RWPE1 (cell line): Measurements from ENCODE around the gene CPLX1.

Experiments
- CTCF ChIA-PET: fragments of 350-600 bp; sonication (Branson Sonifier 250); formaldehyde crosslinking; extraction: SDS; loops from one replicate; lab custom pipeline; 2021; lab: Yijun Ruan, JAX
- POLR2A ChIA-PET: fragments of 400-600 bp; formaldehyde crosslinking; extraction: SDS; loops from one replicate; lab custom pipeline; 2020; ENCODE audit warnings: antibody characterized with exemption; ENCODE audit not compliant: low non-redundant PET; lab: Yijun Ruan, JAX
- DNase-seq: peaks from one replicate; pipeline ENCODE4 v3.0.0; 2012; ENCODE audit warnings: low spot score
- H3K27ac ChIP-seq: fragments of 450-650 bp; 2 replicates; pipeline ENCODE4 v1.5.1; 2017
- TF ChIP-seq, protein P1 (sequence below): fragments of 450-650 bp; conservative IDR thresholded peaks from 2 replicates; pipeline ENCODE4 v1.5.1; 2017; ENCODE audit warnings: low read depth, mild to moderate bottlenecking

Gene CPLX1

DNA sequence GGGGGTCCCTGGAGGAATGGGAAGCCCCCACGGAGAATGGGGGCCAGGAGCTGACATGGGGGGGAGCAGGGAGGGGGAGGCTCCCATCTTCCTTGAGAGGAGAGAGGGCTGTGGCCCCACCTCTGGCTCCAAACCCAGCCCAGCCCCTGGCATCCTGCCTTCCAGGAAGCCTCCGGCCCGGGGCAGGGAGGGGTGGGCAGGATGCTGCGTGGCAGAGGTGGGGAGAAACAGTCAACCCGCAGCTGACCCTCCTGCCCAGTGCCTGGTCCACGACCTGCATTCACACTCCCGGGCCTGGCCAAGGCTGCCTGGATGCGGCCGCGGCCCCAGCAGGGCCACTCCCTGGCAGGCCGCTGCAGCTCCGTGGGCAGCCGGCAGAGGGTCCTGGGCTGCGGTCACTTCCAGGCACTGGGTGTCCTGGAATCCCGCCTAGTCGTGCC lies 39.0 kb downstream of the CPLX1 start:
- CTCF ChIA-PET: interaction anchor here (0.6 kb wide), 1 partner anchor 121 kb away, joined by 3 read pairs; no protein-coding TSS in a partner anchor

DNA sequence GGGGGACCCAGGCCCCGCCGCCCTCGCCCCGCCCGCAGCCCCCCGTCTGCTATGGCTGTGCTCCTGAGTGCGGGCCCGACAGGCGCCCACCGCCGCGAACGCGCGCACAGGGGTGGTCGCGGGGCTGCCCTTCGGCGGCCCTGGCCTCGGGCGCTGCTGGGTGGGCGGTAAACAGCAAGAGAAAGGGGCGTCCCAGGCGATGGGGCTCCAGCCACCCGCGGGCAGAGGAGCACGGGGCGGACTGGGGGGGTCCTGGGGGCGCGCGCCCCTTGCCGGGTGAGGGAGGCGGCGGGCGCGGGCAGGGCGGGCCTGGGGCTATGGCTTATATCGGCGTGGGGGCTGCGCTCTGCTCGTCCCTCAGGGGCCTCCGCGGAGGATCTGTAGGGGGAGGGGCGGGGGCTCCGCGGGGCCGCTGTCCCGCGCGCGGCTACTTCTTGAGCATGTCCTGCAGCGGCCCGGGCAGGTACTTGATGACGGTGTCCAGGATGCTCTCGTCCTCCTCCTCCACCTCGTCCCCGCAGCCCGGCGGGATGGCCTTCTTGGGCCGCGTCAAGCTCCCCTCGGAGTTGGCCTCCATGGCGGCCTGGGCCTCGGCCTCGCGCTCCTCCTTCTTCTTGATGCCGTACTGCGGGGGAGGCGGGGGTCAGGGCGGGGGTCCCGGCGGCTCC lies 39.7 kb downstream of the CPLX1 start:
- H3K27ac ChIP-seq: no peak overlapping the region
- ChIA-PET CTCF (interaction anchor here (0.6 kb wide), 1 partner anchor 122 kb away, joined by 3 read pairs; no protein-coding TSS in a partner anchor), POLR2A (no interaction called here)
- no peak for DNase-seq
- TF ChIP-seq, protein P1, sequence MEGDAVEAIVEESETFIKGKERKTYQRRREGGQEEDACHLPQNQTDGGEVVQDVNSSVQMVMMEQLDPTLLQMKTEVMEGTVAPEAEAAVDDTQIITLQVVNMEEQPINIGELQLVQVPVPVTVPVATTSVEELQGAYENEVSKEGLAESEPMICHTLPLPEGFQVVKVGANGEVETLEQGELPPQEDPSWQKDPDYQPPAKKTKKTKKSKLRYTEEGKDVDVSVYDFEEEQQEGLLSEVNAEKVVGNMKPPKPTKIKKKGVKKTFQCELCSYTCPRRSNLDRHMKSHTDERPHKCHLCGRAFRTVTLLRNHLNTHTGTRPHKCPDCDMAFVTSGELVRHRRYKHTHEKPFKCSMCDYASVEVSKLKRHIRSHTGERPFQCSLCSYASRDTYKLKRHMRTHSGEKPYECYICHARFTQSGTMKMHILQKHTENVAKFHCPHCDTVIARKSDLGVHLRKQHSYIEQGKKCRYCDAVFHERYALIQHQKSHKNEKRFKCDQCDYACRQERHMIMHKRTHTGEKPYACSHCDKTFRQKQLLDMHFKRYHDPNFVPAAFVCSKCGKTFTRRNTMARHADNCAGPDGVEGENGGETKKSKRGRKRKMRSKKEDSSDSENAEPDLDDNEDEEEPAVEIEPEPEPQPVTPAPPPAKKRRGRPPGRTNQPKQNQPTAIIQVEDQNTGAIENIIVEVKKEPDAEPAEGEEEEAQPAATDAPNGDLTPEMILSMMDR: no peak

More for the DNA sequence above, 39.0 kb downstream of the CPLX1 start:
- TF ChIP-seq, protein P1: no peak
- no peak overlapping the region for H3K27ac ChIP-seq
- POLR2A ChIA-PET: no interaction called here
- no peak for DNase-seq

DNA sequence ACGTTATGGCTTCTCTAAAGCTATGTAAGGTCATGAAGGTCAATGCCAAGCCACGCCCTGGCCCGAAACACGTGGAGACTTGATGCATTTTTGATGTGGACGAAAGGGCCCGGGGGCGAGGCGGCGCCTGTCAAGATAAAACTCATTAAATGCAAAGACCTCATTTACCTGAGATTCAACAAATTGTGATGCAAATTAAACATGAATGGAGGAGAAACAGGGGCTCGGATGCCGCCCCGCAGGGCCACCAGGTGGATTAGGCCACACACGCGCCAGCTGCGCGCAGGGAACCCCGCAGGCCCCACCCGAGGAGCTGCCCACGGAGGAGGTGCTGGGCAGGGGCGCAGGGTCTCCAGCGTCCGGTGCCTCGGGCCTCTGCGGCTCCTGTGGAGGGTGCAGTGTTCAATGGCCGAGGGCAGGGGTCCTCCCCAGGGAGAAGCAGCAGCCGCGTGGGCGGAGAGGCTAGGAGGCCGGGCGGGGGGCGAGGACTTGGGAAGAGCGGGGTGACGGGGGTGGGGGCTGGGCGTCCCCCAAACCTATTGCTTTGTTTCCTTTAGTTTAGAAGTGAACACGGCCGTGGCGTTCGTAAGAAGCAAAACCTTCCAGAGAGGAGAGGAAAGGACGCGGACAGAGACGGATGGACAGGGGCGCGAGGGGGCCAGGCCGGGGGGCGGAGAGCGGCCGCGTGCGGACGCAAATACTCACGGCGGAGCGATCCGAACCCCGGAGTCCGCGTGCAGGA lies 40.4 kb downstream of the CPLX1 start:
- ChIA-PET POLR2A (no interaction called here), CTCF (no interaction called here)
- DNase-seq: no peak

DNA sequence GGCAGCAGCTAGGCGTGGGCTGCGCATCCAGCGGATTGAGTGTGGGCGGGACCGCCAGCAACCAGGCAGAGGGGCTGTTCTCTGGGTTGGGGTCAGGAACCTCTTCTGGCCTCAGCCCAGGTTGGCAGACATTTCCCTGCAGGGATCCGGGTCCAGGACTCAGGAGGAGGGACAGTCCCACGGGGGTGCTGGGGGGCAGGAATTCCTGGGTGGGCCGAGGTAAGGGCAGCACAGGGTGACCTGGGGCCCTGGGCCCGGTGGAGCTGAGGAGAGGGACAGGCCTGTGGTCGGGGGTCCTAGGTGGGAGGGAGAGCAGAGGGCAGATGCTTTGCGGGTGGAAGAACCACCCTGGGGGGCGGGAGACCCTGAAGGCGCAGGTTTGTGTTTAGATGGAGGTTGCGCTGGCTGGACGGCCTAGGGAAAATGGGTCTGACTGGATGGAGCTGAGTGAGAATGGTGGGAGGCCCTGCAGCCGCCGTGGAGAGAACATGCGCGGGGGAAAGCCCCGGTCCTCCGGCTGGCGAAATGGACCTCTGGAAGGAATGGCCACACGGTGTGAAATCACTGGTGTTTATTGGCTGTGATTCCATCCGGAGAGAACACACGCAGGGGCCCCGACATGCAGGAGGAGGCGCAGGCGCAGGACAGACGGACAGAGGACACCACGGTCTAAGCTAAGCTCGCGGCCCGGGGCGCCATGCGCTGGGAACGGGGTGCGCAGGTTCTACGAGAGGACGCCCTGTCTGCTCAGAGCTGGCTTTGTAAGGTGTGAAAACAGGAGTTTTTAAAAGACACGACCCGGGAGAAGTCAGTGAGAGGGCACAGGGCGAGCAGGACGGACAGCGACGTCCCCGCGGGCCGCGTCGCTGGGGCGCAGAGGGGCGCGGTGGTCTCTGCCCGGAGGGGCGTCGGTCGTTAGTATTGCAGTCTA lies 41.3 kb downstream of the CPLX1 start:
- no peak overlapping the region for H3K27ac ChIP-seq
- ChIA-PET CTCF (interaction anchor here (0.6 kb wide), 1 partner anchor 479 kb away, joined by 3 read pairs; no protein-coding TSS in a partner anchor), POLR2A (no interaction called here)
- TF ChIP-seq, protein P1: no peak
- DNase-seq: no peak

More for the DNA sequence above, 40.4 kb downstream of the CPLX1 start:
- TF ChIP-seq, protein P1: no peak
- no peak overlapping the region for H3K27ac ChIP-seq

DNA sequence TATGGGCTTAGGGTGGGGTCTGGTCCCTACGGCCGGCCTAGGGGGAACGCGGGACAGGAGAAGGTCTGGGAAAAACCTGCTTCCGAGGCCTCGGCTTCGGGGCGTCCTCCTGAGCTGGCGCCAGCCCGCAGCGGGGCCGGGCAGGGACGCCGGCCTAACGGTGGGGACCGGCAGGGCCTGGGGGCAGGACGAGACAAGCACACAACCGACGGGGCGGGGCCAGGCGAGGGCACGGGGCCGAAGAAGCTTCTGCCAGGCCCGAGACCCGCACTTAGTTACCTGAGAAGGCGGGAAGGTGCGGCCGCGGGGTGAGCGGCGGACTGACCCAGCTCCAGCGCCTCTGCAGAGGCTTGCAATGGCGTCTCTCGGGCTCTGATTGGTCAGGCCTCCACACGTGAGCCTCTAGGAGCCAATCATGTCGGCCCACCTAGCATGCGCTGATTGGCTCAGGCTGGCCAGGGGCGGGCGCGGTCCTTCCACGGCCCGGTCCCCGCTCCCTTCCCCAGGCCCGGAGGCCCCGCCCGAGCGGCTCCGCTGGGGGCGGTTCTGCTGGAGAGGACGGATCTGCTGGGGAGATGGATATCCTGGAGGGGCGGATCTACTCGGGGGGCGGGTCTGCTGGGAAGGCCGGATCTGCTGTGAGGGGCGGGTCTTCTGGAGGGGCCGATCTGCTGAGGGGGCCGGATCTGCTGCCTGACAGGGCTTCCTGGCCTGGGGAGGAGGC lies 44.3 kb downstream of the CPLX1 start:
- peak; percentile 99 for DNase-seq
- H3K27ac ChIP-seq: peak overlapping the region; percentile 90
- ChIA-PET POLR2A (no interaction called here), CTCF (no interaction called here)
- TF ChIP-seq, protein P1: no peak
